ENCODE results near the gene STXBP6. TPM values are rescaled to one million over a fixed set of nuclear protein-coding genes. Genes with fewer than 3 reads are reported as not detected.

Gene STXBP6
- total RNA-seq, 1 donor = 5.8 TPM

DNA sequence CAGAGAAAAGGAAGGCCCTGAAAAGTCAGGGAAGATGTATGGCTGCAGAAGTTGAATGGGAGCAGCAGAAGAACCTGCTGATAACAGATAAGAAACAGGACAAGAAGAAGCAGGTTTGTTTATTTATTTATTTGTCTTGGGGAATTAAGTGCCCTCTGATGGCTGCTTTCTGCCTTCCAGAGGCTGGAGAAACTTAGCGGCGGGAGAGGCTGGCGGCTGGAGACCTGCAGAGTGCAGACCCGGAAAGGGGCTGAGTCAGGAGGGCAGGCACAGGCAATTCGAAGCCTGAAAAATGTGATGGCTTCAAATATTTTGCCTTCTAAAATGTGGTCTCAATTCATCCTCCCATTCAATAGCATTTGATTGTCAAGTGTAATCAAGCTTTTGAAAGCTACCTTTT, 247.7 kb downstream of the STXBP6 start:
- DNase-seq (ENCODE audit: insufficient read length, low spot score, missing footprints) = no peak
- H3K27ac ChIP-seq (ENCODE audit: low read depth, low read length) = no peak overlapping the region
- H3K4me1 ChIP-seq (ENCODE audit: insufficient read depth, low read length) = no peaks in the 10 kb centered on the region
- H3K9me3 ChIP-seq (ENCODE audit: low read depth, low read length) = no peaks in the 10 kb centered on the region
- no peaks in the 10 kb centered on the region for H3K79me2 ChIP-seq (ENCODE audit: insufficient read depth, low read length)
- H3K4me3 ChIP-seq (ENCODE audit: insufficient read depth, low read length) = no peak overlapping the region
- H2AFZ ChIP-seq (ENCODE audit: low read length) = no peak overlapping the region
- no peaks in the 10 kb centered on the region for H4K20me1 ChIP-seq (ENCODE audit: insufficient read depth, low read length)
- no peak overlapping the region for H3K4me2 ChIP-seq (ENCODE audit: insufficient read depth, low read length)
- no peaks in the 10 kb centered on the region for H3K27me3 ChIP-seq (ENCODE audit: insufficient read depth, low read length)
- no peak for TF ChIP-seq CTCF (IDR thresholded peaks at IDR 0.05; ENCODE audit: extremely low read depth, low read depth, low read length)
- no peaks in the 10 kb centered on the region for H3K36me3 ChIP-seq (ENCODE audit: insufficient read depth, low read length)

GRCh38 chr14:24801024-24801423, 248.9 kb downstream of the STXBP6 start:
- Histone ChIP-seq H4K20me1 (ENCODE audit: insufficient read depth, low read length) (no peaks in the 10 kb centered on the region), H3K4me1 (ENCODE audit: insufficient read depth, low read length) (no peaks in the 10 kb centered on the region), H2AFZ (ENCODE audit: low read length) (no peak overlapping the region), H3K36me3 (ENCODE audit: insufficient read depth, low read length) (no peaks in the 10 kb centered on the region), H3K9me3 (ENCODE audit: low read depth, low read length) (no peaks in the 10 kb centered on the region), H3K4me2 (ENCODE audit: insufficient read depth, low read length) (no peak overlapping the region), H3K27me3 (ENCODE audit: insufficient read depth, low read length) (no peaks in the 10 kb centered on the region), H3K4me3 (ENCODE audit: insufficient read depth, low read length) (no peak overlapping the region), H3K27ac (ENCODE audit: low read depth, low read length) (no peak overlapping the region), H3K79me2 (ENCODE audit: insufficient read depth, low read length) (no peaks in the 10 kb centered on the region)
- no peak for TF ChIP-seq CTCF (IDR thresholded peaks at IDR 0.05; ENCODE audit: extremely low read depth, low read depth, low read length)
- no peak for DNase-seq (ENCODE audit: insufficient read length, low spot score, missing footprints)

GRCh38 chr14:24798911-24799462, 251.0 kb downstream of the STXBP6 start:
- no peak for DNase-seq (ENCODE audit: insufficient read length, low spot score, missing footprints)
- no peak for TF ChIP-seq CTCF (IDR thresholded peaks at IDR 0.05; ENCODE audit: extremely low read depth, low read depth, low read length)
- Histone ChIP-seq H3K27ac (ENCODE audit: low read depth, low read length) (no peak overlapping the region), H3K27me3 (ENCODE audit: insufficient read depth, low read length) (no peaks in the 10 kb centered on the region), H3K79me2 (ENCODE audit: insufficient read depth, low read length) (no peaks in the 10 kb centered on the region), H3K4me3 (ENCODE audit: insufficient read depth, low read length) (no peak overlapping the region), H4K20me1 (ENCODE audit: insufficient read depth, low read length) (no peaks in the 10 kb centered on the region), H3K36me3 (ENCODE audit: insufficient read depth, low read length) (no peaks in the 10 kb centered on the region), H3K4me2 (ENCODE audit: insufficient read depth, low read length) (no peak overlapping the region), H3K4me1 (ENCODE audit: insufficient read depth, low read length) (no peaks in the 10 kb centered on the region), H3K9me3 (ENCODE audit: low read depth, low read length) (no peaks in the 10 kb centered on the region), H2AFZ (ENCODE audit: low read length) (no peak overlapping the region)

DNA sequence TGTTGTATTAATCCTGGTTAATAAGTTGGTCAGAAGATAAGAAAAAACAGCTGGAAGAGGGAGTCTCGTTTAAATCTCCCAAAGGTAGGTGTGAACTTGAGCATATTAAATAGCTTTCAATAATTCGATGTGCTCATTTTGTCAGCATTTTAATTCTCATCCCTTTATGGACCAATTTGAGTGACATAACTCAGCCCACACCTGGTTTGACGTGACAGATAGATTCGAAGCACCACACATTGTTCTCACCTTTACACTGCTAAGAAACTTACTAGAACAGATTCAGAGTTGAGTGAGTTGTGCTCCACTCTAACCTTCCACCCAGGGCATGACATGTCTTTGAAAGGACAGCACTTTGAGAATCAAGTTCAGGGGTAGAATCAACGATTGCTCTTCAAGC, 254.5 kb downstream of the STXBP6 start:
- H3K36me3 ChIP-seq (ENCODE audit: insufficient read depth, low read length) = no peaks in the 10 kb centered on the region
- H3K79me2 ChIP-seq (ENCODE audit: insufficient read depth, low read length) = no peaks in the 10 kb centered on the region
- TF ChIP-seq CTCF (IDR thresholded peaks at IDR 0.05; ENCODE audit: extremely low read depth, low read depth, low read length) = no peak
- no peak overlapping the region for H3K27ac ChIP-seq (ENCODE audit: low read depth, low read length)
- no peaks in the 10 kb centered on the region for H3K27me3 ChIP-seq (ENCODE audit: insufficient read depth, low read length)
- H3K9me3 ChIP-seq (ENCODE audit: low read depth, low read length) = no peaks in the 10 kb centered on the region
- no peak overlapping the region for H3K4me2 ChIP-seq (ENCODE audit: insufficient read depth, low read length)
- no peak overlapping the region for H3K4me3 ChIP-seq (ENCODE audit: insufficient read depth, low read length)
- DNase-seq (ENCODE audit: insufficient read length, low spot score, missing footprints) = no peak
- no peaks in the 10 kb centered on the region for H4K20me1 ChIP-seq (ENCODE audit: insufficient read depth, low read length)
- H3K4me1 ChIP-seq (ENCODE audit: insufficient read depth, low read length) = no peaks in the 10 kb centered on the region
- no peak overlapping the region for H2AFZ ChIP-seq (ENCODE audit: low read length)
